ENCODE results near the gene SPTBN1.

Gene SPTBN1

DNA sequence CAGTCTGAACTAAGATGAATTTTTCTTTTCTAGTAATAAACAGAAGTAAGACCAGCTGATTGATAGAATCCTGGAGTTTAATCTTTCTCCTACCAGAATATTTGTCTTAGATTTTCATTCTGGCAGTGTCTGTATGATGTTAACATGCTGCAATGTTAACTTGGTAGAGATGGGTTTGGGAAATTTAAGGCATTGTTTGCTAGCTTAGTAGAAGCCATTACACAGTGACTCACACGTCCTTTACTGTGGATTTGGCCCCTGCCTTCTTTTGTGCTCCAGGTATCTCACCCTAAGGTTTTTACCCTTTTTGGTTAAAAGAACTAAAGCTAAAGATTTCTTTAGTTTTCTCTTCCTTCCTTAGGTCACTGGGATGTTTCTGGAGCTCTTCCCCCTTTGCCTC is 84.1 kb downstream of the SPTBN1 start:
- DNase-seq (ENCODE audit: low read depth), result no peak
- no peak overlapping the region for H3K4me3 ChIP-seq (ENCODE audit: low read depth, low read length)

DNA sequence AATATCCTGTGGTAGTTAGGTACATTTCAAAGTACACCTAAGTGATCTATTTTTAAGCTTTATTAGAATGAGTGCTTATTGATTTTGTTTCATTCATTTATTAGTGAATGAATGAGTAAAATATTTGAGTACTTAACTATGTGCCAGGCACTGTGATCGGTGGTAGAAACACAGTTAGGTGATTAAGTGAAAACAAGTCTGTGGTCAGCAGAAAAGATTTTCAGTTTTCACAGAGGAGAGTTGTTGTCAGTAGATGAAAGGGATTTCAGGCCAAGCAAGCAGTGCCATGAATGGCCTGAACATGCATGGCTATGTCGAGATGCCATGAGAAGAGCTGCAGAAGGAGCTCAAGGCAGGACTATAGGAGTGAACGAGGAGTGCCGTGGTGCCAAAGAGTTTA is 85.9 kb downstream of the SPTBN1 start:
- no peak overlapping the region for H3K4me3 ChIP-seq (ENCODE audit: low read depth, low read length)
- TF ChIP-seq, protein P1, sequence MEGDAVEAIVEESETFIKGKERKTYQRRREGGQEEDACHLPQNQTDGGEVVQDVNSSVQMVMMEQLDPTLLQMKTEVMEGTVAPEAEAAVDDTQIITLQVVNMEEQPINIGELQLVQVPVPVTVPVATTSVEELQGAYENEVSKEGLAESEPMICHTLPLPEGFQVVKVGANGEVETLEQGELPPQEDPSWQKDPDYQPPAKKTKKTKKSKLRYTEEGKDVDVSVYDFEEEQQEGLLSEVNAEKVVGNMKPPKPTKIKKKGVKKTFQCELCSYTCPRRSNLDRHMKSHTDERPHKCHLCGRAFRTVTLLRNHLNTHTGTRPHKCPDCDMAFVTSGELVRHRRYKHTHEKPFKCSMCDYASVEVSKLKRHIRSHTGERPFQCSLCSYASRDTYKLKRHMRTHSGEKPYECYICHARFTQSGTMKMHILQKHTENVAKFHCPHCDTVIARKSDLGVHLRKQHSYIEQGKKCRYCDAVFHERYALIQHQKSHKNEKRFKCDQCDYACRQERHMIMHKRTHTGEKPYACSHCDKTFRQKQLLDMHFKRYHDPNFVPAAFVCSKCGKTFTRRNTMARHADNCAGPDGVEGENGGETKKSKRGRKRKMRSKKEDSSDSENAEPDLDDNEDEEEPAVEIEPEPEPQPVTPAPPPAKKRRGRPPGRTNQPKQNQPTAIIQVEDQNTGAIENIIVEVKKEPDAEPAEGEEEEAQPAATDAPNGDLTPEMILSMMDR (conservative IDR thresholded peaks at IDR 0.05; ENCODE audit: low read depth, low read length), result no peak
- DNase-seq (ENCODE audit: low read depth), result no peak

More for the DNA sequence above, 84.1 kb downstream of the SPTBN1 start:
- TF ChIP-seq, protein P1 (conservative IDR thresholded peaks at IDR 0.05; ENCODE audit: low read depth, low read length), result no peak

DNA sequence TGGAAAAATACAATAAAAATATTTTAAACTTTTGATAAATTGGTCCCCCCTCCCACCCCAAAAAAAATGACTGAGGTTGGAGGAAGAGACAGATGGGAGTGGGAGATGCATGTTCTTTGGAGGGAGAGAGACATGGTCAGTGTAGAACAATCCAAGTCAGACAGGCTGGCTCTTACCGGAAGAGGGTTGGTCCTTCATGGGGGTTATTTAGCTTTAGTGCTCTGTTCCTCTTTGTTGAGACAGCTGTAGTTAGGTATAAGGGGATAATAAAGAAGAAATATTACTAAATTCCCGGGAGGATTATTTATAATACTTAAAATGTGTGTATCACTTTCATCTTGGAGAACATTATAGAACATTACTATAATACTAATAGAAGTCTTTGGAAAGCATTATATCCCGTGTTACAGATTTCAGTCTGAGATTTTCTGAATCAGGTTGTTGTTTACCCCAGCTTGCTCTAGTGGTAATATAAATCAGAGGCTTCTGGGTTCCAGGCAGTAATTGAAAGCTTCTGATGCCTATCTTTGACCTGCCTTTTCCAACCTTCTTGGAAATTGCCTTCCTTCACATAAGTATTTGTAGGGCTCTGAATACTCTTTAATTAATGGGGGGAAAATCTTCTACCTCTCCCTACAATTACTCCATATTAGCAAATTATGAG is 87.7 kb downstream of the SPTBN1 start:
- no peak for DNase-seq (ENCODE audit: low read depth)
- TF ChIP-seq, protein P1 (conservative IDR thresholded peaks at IDR 0.05; ENCODE audit: low read depth, low read length), result no peak
- H3K4me3 ChIP-seq (ENCODE audit: low read depth, low read length), result no peak overlapping the region

GRCh38 chr2:54545702-54546450 is 89.7 kb downstream of the SPTBN1 start:
- DNase-seq (ENCODE audit: low read depth), result peak; percentile 55
- no peak overlapping the region for H3K4me3 ChIP-seq (ENCODE audit: low read depth, low read length)
- TF ChIP-seq, protein P1 (conservative IDR thresholded peaks at IDR 0.05; ENCODE audit: low read depth, low read length), result no peak

- no peak for DNase-seq (ENCODE audit: low read depth)
- H3K4me3 ChIP-seq (ENCODE audit: low read depth, low read length), result no peak overlapping the region
- TF ChIP-seq, protein P1 (conservative IDR thresholded peaks at IDR 0.05; ENCODE audit: low read depth, low read length), result no peak
Measured at GRCh38 chr2:54546518-54546917, 90.4 kb downstream of the SPTBN1 start.

- no peak overlapping the region for H3K4me3 ChIP-seq (ENCODE audit: low read depth, low read length)
- no peak for DNase-seq (ENCODE audit: low read depth)
- TF ChIP-seq, protein P1 (conservative IDR thresholded peaks at IDR 0.05; ENCODE audit: low read depth, low read length), result no peak
Measured at GRCh38 chr2:54546923-54547720, 91.0 kb downstream of the SPTBN1 start.
